Fibroblast of the aortic adventitia (primary cell): ENCODE results near the gene GPRC5B. TPM values are rescaled to one million over a fixed set of nuclear protein-coding genes. Genes with fewer than 3 reads are reported as not detected.
A peak's percentile ranks its signal among the peaks of the same experiment; 100 is the strongest.

ENCODE experiments used
- DNase-seq: peaks from one replicate; pipeline ENCODE4 v3.0.0-alpha.2; 2010; ENCODE audit warnings: low read depth
- H3K4me3 ChIP-seq: 2 replicates; pipeline ENCODE4 v1.5.1; 2011; ENCODE audit warnings: low read depth, mild to moderate bottlenecking, control low read depth, low read length, moderate library complexity
- CTCF ChIP-seq: IDR thresholded peaks from 2 replicates; pipeline ENCODE4 v1.5.1; 2011; ENCODE audit warnings: mild to moderate bottlenecking, low read length, control low read depth, inconsistent platforms; ENCODE audit not compliant: insufficient read depth
- small RNA-seq: library from RNA; depleted of rRNA; stranded (forward); fragments of <200 nt; gene quantifications from one replicate; pipeline ENCODE3, GENCODE V24; 2012
- total RNA-seq: library from RNA; depleted of rRNA; stranded (reverse); fragments of >200 nt; gene quantifications from 2 replicates; pipeline ENCODE4 v1.2.3, GENCODE V29; 2012; ENCODE audit warnings: low replicate concordance

Gene GPRC5B
- total RNA-seq, 1 donor = 20.2 TPM

GRCh38 chr16:19815418-19815817, 69.2 kb downstream of the GPRC5B start:
- no peak for DNase-seq
- TF ChIP-seq CTCF = no peak
- H3K4me3 ChIP-seq = no peak overlapping the region

- no peak for TF ChIP-seq CTCF
- DNase-seq = no peak
- no peak overlapping the region for H3K4me3 ChIP-seq
These were observed 71.7 kb downstream of the GPRC5B start for GRCh38 chr16:19812986-19813385.

- no peak overlapping the region for H3K4me3 ChIP-seq
- peak; percentile 98 for DNase-seq
- TF ChIP-seq CTCF = no peak
These were observed 73.6 kb downstream of the GPRC5B start for GRCh38 chr16:19810817-19811731.

- no peak overlapping the region for H3K4me3 ChIP-seq
- TF ChIP-seq CTCF = no peak
- DNase-seq = no peak
These were observed 75.0 kb downstream of the GPRC5B start for GRCh38 chr16:19809693-19810092.

GRCh38 chr16:19809121-19809635, 75.5 kb downstream of the GPRC5B start:
- DNase-seq = no peak
- no peak overlapping the region for H3K4me3 ChIP-seq
- TF ChIP-seq CTCF = no peak

GRCh38 chr16:19808061-19808641, 76.5 kb downstream of the GPRC5B start:
- DNase-seq = peak; percentile 52
- no peak overlapping the region for H3K4me3 ChIP-seq
- TF ChIP-seq CTCF = no peak

Small RNAs within 50 kb of the gene (small RNA-seq; reads per million reads assigned to genes)
- not detected for gene LARP7P2

Other genes starting within 250 kb of the GPRC5B start
- 12.7 and 63.0 TPM in 2 replicates for gene KNOP1, start 166.6 kb downstream of the GPRC5B start, total RNA-seq
- gene IQCK, start 166.6 kb downstream of the GPRC5B start, total RNA-seq = 3.1 and 22.3 TPM in 2 replicates
- not detected in 2 replicates for gene GPR139, start 189.0 kb upstream of the GPRC5B start, total RNA-seq